GM12864 (cell line): ENCODE data around the gene EBPL.
"Not testable (repeated sequence)": the region's sequence is repeated elsewhere in the genome, so short reads cannot be mapped to it uniquely, and the experiment has no call there.

Source experiments
- DNase-seq: peaks from one replicate; pipeline ENCODE4 v3.0.0-alpha.2; 2011; ENCODE audit warnings: low read depth
- H3K4me3 ChIP-seq: 2 replicates; pipeline ENCODE4 v1.5.1; 2011; ENCODE audit warnings: mild to moderate bottlenecking, low read depth, low read length, control low read depth
- CTCF ChIP-seq: IDR thresholded peaks from 2 replicates; pipeline ENCODE4 v1.5.1; 2011; ENCODE audit warnings: low read depth, mild to moderate bottlenecking, moderate library complexity, low read length, control low read depth, inconsistent platforms; ENCODE audit errors: missing control alignments

EBPL gene

GRCh38 chr13:49714757-49715156 lies 23.5 kb upstream of the EBPL start:
- H3K4me3 ChIP-seq = no peak overlapping the region
- no peak for DNase-seq
- no peak for TF ChIP-seq CTCF

- no peak overlapping the region for H3K4me3 ChIP-seq
- TF ChIP-seq CTCF = no peak
- no peak for DNase-seq
Measured at GRCh38 chr13:49711218-49711863, 20.1 kb upstream of the EBPL start.

GRCh38 chr13:49704264-49704663 lies 13.0 kb upstream of the EBPL start:
- not testable (repeated sequence) for H3K4me3 ChIP-seq, DNase-seq

GRCh38 chr13:49701491-49701890 lies 10.2 kb upstream of the EBPL start:
- no peak overlapping the region for H3K4me3 ChIP-seq
- DNase-seq = no peak
- no peak for TF ChIP-seq CTCF

DNA sequence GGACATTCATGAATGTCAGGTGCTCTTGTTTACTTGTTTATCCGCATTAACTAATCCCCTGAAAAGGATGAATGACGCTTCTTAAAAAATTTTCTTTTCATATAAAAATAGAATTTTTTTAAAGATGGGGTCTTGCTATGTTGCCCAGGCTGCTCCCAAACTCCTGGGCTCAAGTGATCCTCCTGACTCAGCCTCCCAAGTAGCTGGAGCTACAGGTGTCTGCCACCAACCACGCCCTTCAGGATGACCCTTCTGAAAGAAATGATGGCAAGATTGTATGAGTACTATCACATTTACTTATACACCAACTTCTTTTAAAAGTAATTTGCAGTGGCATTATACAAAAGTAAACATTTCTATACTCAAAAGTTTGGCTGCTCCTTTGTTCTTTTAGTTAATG lies 6.2 kb upstream of the EBPL start:
- no peak for DNase-seq
- TF ChIP-seq CTCF = no peak

GRCh38 chr13:49694446-49694845 lies 3.2 kb upstream of the EBPL start:
- no peak for TF ChIP-seq CTCF
- H3K4me3 ChIP-seq = no peak overlapping the region
- no peak for DNase-seq

More for the DNA sequence above, 6.2 kb upstream of the EBPL start:
- no peak overlapping the region for H3K4me3 ChIP-seq

GRCh38 chr13:49693877-49694276 lies 2.6 kb upstream of the EBPL start:
- no peak for TF ChIP-seq CTCF
- no peak for DNase-seq
- H3K4me3 ChIP-seq = no peak overlapping the region
